ENCODE results near the gene CDH4. TPM values are rescaled to one million over a fixed set of nuclear protein-coding genes. Genes with fewer than 3 reads are reported as not detected.

The CDH4 gene
- total and polyA plus RNA-seq, 3 experiments from 2014 or later = 0.22 TPM; not detected in 2

DNA sequence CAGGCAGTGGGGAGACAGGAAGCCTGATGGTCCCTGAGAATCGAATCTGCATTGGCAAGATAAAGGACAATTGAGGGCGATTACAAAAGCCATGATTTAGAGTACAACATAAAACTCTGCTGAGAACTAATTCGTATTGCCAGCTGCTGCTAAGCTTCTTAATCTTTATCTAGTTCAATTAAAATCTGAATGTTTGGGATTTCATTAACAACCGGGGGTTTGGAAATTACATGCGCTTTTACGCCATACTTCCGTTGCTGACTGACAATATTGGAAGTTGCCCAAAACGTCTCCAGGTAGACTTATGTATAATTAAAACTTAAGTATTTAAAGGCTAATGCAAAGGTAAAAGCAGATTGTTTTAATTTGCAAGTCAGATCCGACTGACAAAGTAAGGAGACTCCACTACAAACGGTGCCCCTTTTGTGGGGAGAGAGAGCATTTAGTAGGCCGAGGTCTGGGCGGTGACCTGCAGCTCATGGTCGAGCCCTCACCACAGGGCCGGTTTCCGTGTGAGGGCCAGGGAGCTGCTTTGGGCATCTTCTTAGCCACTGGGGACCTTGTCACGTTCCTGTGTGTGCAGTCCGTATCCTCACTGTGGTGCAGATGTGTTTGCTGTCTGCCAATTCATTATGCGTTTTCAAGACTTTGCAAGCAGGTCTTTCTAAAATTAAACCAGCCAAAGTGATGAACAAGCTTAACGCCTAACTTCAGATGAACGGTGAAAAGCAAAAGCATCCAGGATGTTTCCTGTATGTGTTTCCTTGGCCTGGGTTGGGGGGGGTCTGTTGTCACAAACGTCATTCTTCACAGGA is 49.9 kb downstream of the CDH4 start:
- H3K4me3 Mint-ChIP-seq = no peak overlapping the region
- H3K4me1 ChIP-seq (ENCODE audit: insufficient read depth, low read length) = no peaks in the 10 kb centered on the region
- H3K4me1 Mint-ChIP-seq = no peaks in the 10 kb centered on the region
- H3K4me3 ChIP-seq (ENCODE audit: low read length) = no peak overlapping the region
- H3K36me3 Mint-ChIP-seq = no peaks in the 10 kb centered on the region
- no peak for DNase-seq
- H3K9me3 Mint-ChIP-seq = no peaks in the 10 kb centered on the region
- H3K9me3 ChIP-seq (ENCODE audit: low read length) = no peaks in the 10 kb centered on the region
- H3K27me3 Mint-ChIP-seq = peaks cover 0 to 1% of the 10 kb centered on the region in 2 donors
- no peaks in the 10 kb centered on the region for H3K27me3 ChIP-seq (ENCODE audit: insufficient read depth, low read length, poor library complexity, severe bottlenecking)
- H3K36me3 ChIP-seq (ENCODE audit: insufficient read depth, low read length) = no peaks in the 10 kb centered on the region
- H3K27ac Mint-ChIP-seq = no peak overlapping the region
- ChIA-PET POLR2A (no interaction called here), CTCF (no interaction called here)
- H3K27ac ChIP-seq (ENCODE audit: low read depth, low read length) = no peak overlapping the region

DNA sequence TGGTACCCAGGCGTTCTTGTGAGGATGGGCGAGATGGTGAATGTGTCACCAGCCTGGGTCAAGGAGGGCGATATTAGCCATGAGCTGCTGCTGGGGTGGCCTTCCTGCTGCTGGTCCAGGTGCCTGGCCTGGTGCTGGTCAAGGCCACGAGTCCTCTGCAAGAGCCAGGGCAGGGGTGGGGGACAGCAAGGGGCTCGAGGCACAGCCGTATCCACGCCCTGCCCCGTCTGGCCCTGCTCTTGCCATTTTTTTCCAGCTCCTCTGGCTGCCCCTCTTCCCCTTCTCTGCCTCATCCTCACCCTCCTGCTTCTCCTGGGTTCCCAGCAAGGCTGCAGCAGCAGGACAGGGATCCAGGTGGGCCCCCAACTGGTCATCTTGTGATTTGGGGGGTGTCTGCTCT is 51.2 kb downstream of the CDH4 start:
- DNase-seq = no peak
- H3K9me3 Mint-ChIP-seq = no peaks in the 10 kb centered on the region
- H3K4me3 ChIP-seq (ENCODE audit: low read length) = no peak overlapping the region

DNA sequence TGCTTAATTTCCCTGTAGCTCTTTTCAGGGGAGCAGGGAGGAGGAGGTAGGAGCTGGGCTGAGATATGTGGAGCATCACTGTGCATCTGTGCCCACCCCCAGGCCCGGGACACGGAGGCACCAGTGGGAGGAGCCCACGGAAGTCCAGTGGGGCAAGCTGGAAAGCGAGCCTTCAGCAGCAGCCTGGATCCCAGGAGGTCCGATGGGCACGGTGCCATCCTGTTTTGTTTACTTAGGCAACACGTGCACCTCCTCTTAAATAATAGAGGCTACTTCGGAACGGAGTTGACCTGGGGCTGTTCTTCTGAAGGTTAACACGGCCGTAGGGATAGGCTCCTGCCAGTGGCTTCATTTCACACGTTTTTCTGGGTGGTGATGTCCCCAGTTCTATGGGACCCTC is 51.6 kb downstream of the CDH4 start:
- Mint-ChIP-seq H3K36me3 (no peaks in the 10 kb centered on the region), H3K4me1 (no peaks in the 10 kb centered on the region), H3K27ac (no peak overlapping the region), H3K9me3 (no peaks in the 10 kb centered on the region), H3K27me3 (peaks cover 0 to 1% of the 10 kb centered on the region in 2 donors), H3K4me3 (no peak overlapping the region)
- no peak for DNase-seq
- H3K36me3 ChIP-seq (ENCODE audit: insufficient read depth, low read length) = no peaks in the 10 kb centered on the region
- H3K27me3 ChIP-seq (ENCODE audit: insufficient read depth, low read length, poor library complexity, severe bottlenecking) = no peaks in the 10 kb centered on the region
- CTCF ChIA-PET = no interaction called here
- no peak overlapping the region for H3K4me3 ChIP-seq (ENCODE audit: low read length)
- no peaks in the 10 kb centered on the region for H3K9me3 ChIP-seq (ENCODE audit: low read length)
- H3K4me1 ChIP-seq (ENCODE audit: insufficient read depth, low read length) = no peaks in the 10 kb centered on the region
- H3K27ac ChIP-seq (ENCODE audit: low read depth, low read length) = no peak overlapping the region
- POLR2A ChIA-PET = no interaction called here

More for the DNA sequence above, 51.2 kb downstream of the CDH4 start:
- Mint-ChIP-seq H3K36me3 (no peaks in the 10 kb centered on the region), H3K4me3 (no peak overlapping the region), H3K4me1 (no peaks in the 10 kb centered on the region), H3K27me3 (peaks cover 0 to 1% of the 10 kb centered on the region in 2 donors), H3K27ac (no peak overlapping the region)
- H3K36me3 ChIP-seq (ENCODE audit: insufficient read depth, low read length) = no peaks in the 10 kb centered on the region
- no peaks in the 10 kb centered on the region for H3K4me1 ChIP-seq (ENCODE audit: insufficient read depth, low read length)
- no peaks in the 10 kb centered on the region for H3K27me3 ChIP-seq (ENCODE audit: insufficient read depth, low read length, poor library complexity, severe bottlenecking)
- CTCF ChIA-PET = no interaction called here
- POLR2A ChIA-PET = no interaction called here
- no peaks in the 10 kb centered on the region for H3K9me3 ChIP-seq (ENCODE audit: low read length)
- no peak overlapping the region for H3K27ac ChIP-seq (ENCODE audit: low read depth, low read length)

DNA sequence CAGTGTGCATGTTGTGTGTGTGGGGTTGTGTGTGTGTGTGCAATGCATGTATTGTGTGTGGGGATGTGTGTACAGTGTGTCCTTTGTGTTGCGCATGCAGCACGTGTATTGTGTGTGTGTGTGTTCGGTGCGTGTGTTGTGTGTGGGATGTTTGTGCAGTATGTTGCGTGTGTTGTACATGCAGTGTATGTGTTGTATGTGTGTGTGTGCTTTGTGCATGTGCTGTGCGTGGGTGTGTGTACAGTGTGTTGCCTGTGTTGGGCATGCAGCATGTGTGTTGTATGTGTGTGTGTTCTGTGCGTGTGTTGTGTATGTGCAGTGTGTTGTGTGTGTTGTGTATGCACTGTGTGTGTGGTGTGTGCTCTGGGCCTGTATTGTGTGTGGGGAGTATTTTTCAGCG is 52.7 kb downstream of the CDH4 start:
- no peaks in the 10 kb centered on the region for H3K4me1 ChIP-seq (ENCODE audit: insufficient read depth, low read length)
- Mint-ChIP-seq H3K9me3 (no peaks in the 10 kb centered on the region), H3K4me1 (no peaks in the 10 kb centered on the region), H3K4me3 (no peak overlapping the region), H3K27me3 (peaks cover 0 to 1% of the 10 kb centered on the region in 2 donors), H3K36me3 (no peaks in the 10 kb centered on the region), H3K27ac (no peak overlapping the region)
- no peaks in the 10 kb centered on the region for H3K9me3 ChIP-seq (ENCODE audit: low read length)
- DNase-seq = no peak
- no peak overlapping the region for H3K27ac ChIP-seq (ENCODE audit: low read depth, low read length)
- CTCF ChIA-PET = no interaction called here
- H3K4me3 ChIP-seq (ENCODE audit: low read length) = no peak overlapping the region
- H3K36me3 ChIP-seq (ENCODE audit: insufficient read depth, low read length) = no peaks in the 10 kb centered on the region
- POLR2A ChIA-PET = no interaction called here
- H3K27me3 ChIP-seq (ENCODE audit: insufficient read depth, low read length, poor library complexity, severe bottlenecking) = no peaks in the 10 kb centered on the region

DNA sequence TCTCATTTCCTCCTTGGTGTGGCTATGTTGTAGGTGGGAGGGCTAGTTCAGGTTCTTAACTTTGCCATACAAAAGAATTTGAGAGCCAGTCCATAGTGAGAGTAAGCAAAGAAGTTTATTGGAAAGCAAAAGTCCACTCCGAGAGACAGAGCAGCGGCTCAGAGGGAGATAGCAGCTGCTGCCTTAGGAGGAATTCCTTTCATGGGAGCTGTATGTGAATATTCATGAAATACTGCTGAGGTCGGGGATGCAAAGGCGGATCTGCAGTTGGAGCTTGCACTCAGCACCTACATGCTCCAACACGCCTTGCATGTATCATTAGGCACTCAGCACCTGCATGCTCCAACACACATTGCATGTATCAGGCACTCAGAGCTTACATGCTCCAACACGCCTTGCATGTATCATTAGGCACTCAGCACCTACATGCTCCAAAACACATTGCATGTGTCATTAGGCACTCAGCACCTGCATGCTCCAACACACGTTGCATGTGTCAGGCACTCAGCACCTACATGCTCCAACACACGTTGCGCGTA is 54.9 kb downstream of the CDH4 start:
- ChIA-PET POLR2A (no interaction called here), CTCF (no interaction called here)
- Histone ChIP-seq H3K4me3 (ENCODE audit: low read length) (no peak overlapping the region), H3K27ac (ENCODE audit: low read depth, low read length) (no peak overlapping the region), H3K27me3 (ENCODE audit: insufficient read depth, low read length, poor library complexity, severe bottlenecking) (no peaks in the 10 kb centered on the region), H3K36me3 (ENCODE audit: insufficient read depth, low read length) (no peaks in the 10 kb centered on the region), H3K4me1 (ENCODE audit: insufficient read depth, low read length) (no peaks in the 10 kb centered on the region), H3K9me3 (ENCODE audit: low read length) (no peaks in the 10 kb centered on the region)
- Mint-ChIP-seq H3K27ac (no peak overlapping the region), H3K4me3 (no peak overlapping the region), H3K36me3 (no peaks in the 10 kb centered on the region), H3K4me1 (no peaks in the 10 kb centered on the region), H3K9me3 (peaks cover 0 to 2% (median 0%) of the 10 kb centered on the region in 5 donors), H3K27me3 (no peaks in the 10 kb centered on the region)
- no peak for DNase-seq

DNA sequence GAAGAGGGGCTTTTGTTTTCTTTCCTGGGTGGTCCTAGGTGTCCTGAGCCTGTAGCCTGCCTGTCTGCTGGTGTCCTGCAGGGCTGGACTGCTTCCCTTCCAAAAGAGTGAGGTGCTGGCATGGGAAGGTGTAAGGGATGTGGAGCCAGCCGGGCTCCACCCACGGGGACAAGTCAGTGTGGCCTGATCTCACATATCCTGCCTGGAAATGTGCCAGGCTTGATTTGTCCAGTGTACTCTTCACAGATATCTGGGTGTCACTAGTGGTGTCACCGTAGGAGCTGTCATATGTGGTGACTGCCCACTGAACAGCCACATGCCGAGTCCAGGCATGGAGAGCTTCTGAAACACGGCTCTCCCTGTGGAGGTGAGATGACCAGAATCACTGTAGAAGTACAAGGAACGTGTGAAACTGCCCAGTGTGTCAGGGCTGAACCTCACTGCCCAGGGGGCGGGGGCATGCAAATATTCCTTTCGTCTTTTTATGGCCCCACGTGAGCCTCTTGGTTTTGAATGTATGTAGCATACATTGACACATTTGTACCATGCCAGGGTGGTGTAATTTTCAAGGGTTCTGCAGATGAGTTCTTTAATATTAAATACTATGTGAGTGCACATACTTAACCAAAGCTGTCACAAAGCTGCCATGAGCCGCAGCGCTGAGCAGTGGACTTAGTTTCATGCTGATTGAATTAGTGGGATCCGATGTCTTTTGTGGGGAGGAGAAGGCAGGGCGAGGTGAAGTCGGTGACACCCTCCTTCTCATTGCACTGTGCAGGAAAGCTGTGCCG is 55.8 kb downstream of the CDH4 start:
- no peak overlapping the region for H3K27ac ChIP-seq (ENCODE audit: low read depth, low read length)

GRCh38 chr20:61308477-61308774 is 56.4 kb downstream of the CDH4 start:
- no peak for DNase-seq
- no peak overlapping the region for H3K4me3 Mint-ChIP-seq
- H3K27me3 Mint-ChIP-seq = no peaks in the 10 kb centered on the region
- POLR2A ChIA-PET = no interaction called here
- no peaks in the 10 kb centered on the region for H3K36me3 ChIP-seq (ENCODE audit: insufficient read depth, low read length)
- H3K27ac Mint-ChIP-seq = no peak overlapping the region
- peaks cover 0 to 4% (median 0%) of the 10 kb centered on the region in 5 donors for H3K9me3 Mint-ChIP-seq
- H3K4me1 ChIP-seq (ENCODE audit: insufficient read depth, low read length) = no peaks in the 10 kb centered on the region
- no peak overlapping the region for H3K4me3 ChIP-seq (ENCODE audit: low read length)
- CTCF ChIA-PET = no interaction called here
- H3K4me1 Mint-ChIP-seq = no peaks in the 10 kb centered on the region
- no peaks in the 10 kb centered on the region for H3K27me3 ChIP-seq (ENCODE audit: insufficient read depth, low read length, poor library complexity, severe bottlenecking)
- no peaks in the 10 kb centered on the region for H3K9me3 ChIP-seq (ENCODE audit: low read length)
- no peaks in the 10 kb centered on the region for H3K36me3 Mint-ChIP-seq
- H3K27ac ChIP-seq (ENCODE audit: low read depth, low read length) = no peak overlapping the region

More for the DNA sequence above, 55.8 kb downstream of the CDH4 start:
- Mint-ChIP-seq H3K4me1 (no peaks in the 10 kb centered on the region), H3K27me3 (no peaks in the 10 kb centered on the region), H3K27ac (no peak overlapping the region), H3K36me3 (no peaks in the 10 kb centered on the region), H3K9me3 (peaks cover 0 to 4% (median 0%) of the 10 kb centered on the region in 5 donors), H3K4me3 (no peak overlapping the region)
- ChIA-PET POLR2A (no interaction called here), CTCF (no interaction called here)
- H3K27me3 ChIP-seq (ENCODE audit: insufficient read depth, low read length, poor library complexity, severe bottlenecking) = no peaks in the 10 kb centered on the region
- H3K9me3 ChIP-seq (ENCODE audit: low read length) = no peaks in the 10 kb centered on the region
- no peak overlapping the region for H3K4me3 ChIP-seq (ENCODE audit: low read length)
- DNase-seq = no peak
- H3K36me3 ChIP-seq (ENCODE audit: insufficient read depth, low read length) = no peaks in the 10 kb centered on the region
- no peaks in the 10 kb centered on the region for H3K4me1 ChIP-seq (ENCODE audit: insufficient read depth, low read length)

GRCh38 chr20:61310954-61311353 is 58.9 kb downstream of the CDH4 start:
- POLR2A ChIA-PET = no interaction called here
- Mint-ChIP-seq H3K9me3 (peaks cover 0 to 4% (median 0%) of the 10 kb centered on the region in 5 donors), H3K36me3 (no peaks in the 10 kb centered on the region), H3K27me3 (no peaks in the 10 kb centered on the region), H3K27ac (no peak overlapping the region), H3K4me1 (no peaks in the 10 kb centered on the region), H3K4me3 (no peak overlapping the region)
- Histone ChIP-seq H3K27ac (ENCODE audit: low read depth, low read length) (no peak overlapping the region), H3K4me1 (ENCODE audit: insufficient read depth, low read length) (no peaks in the 10 kb centered on the region), H3K4me3 (ENCODE audit: low read length) (no peak overlapping the region), H3K27me3 (ENCODE audit: insufficient read depth, low read length, poor library complexity, severe bottlenecking) (no peaks in the 10 kb centered on the region), H3K9me3 (ENCODE audit: low read length) (no peaks in the 10 kb centered on the region), H3K36me3 (ENCODE audit: insufficient read depth, low read length) (no peaks in the 10 kb centered on the region)
- CTCF ChIA-PET = no interaction called here
- DNase-seq = no peak
